HG03565 (cell line): ENCODE results near the gene TEX51.

Source experiments
- ATAC-seq: cut with Tn5 transposase; IDR thresholded peaks from one replicate; pipeline ENCODE4 v1.9.1; 2021; ENCODE audit warnings: mild to moderate bottlenecking, moderate library complexity; ENCODE audit not compliant: unreplicated experiment

The TEX51 gene

GRCh38 chr2:126946318-126947102 is 47.8 kb downstream of the TEX51 start:
- ATAC-seq, result no peak

GRCh38 chr2:126947103-126947429 is 48.4 kb downstream of the TEX51 start:
- no peak for ATAC-seq

- ATAC-seq, result no peak
Observed at GRCh38 chr2:126949775-126950174, 51.1 kb downstream of the TEX51 start.

GRCh38 chr2:126950504-126950903 is 51.8 kb downstream of the TEX51 start:
- no peak for ATAC-seq
